WTC11 (cell line): Measurements from ENCODE around the gene MED12L. TPM values are rescaled to one million over a fixed set of nuclear protein-coding genes. Genes with fewer than 3 reads are reported as not detected.

ENCODE experiments used
- ATAC-seq: fragments of 200-7000 bp; cut with Tn5 transposase; 2 replicates; pipeline ENCODE4 v1.10.0; 2021; ENCODE audit warnings: mild to moderate bottlenecking, moderate library complexity
- CTCF ChIA-PET: fragments of 300-600 bp; sonication (Branson Sonifier 250); formaldehyde crosslinking; loops from one replicate; lab custom pipeline; 2021; ENCODE audit warnings: antibody characterized with exemption; lab: Charles Lee
- POLR2A ChIA-PET: fragments of 350-600 bp; sonication (Branson Sonifier 250); formaldehyde crosslinking; loops from one replicate; lab custom pipeline; 2021; ENCODE audit warnings: antibody characterized with exemption; lab: Charles Lee
- DNase-seq: peaks from one replicate; pipeline ENCODE4 v3.0.0; 2021; ENCODE audit warnings: low spot score
- H3K27ac Mint-ChIP-seq: 2 replicates; pipeline ENCODE4 v1.8.0; 2021; ENCODE audit warnings: mixed read lengths
- H3K27me3 Mint-ChIP-seq: 2 replicates; pipeline ENCODE4 v1.8.0; 2021; ENCODE audit warnings: low read depth, mild to moderate bottlenecking, moderate library complexity, mixed read lengths
- H3K36me3 Mint-ChIP-seq: 2 replicates; pipeline ENCODE4 v1.8.0; 2021; ENCODE audit warnings: mixed read lengths
- H3K4me1 Mint-ChIP-seq: 2 replicates; pipeline ENCODE4 v1.8.0; 2022; ENCODE audit warnings: mixed read lengths
- H3K4me3 Mint-ChIP-seq: 2 replicates; pipeline ENCODE4 v1.8.0; 2021; ENCODE audit warnings: mild to moderate bottlenecking, moderate library complexity, mixed read lengths
- H3K9me3 Mint-ChIP-seq: 2 replicates; pipeline ENCODE4 v1.8.0; 2021; ENCODE audit warnings: mixed read lengths
- CTCF ChIP-seq: fragments of 200-600 bp; IDR thresholded peaks from 2 replicates; pipeline ENCODE4 v1.8.0; 2022; ENCODE audit warnings: antibody characterized with exemption
- E2F1 ChIP-seq: sonication (generic); formaldehyde crosslinking; IDR thresholded peaks from 2 replicates; pipeline ENCODE4 v1.8.0; 2022; ENCODE audit warnings: mild to moderate bottlenecking, missing genetic modification reagents
- EMX1 ChIP-seq: fragments of 250-450 bp; sonication (Bioruptor Pico); IDR thresholded peaks from 2 replicates; pipeline ENCODE4 v1.8.0; 2021; ENCODE audit warnings: mild to moderate bottlenecking
- ERG ChIP-seq: fragments of 250-450 bp; sonication (Bioruptor Pico); IDR thresholded peaks from 2 replicates; pipeline ENCODE4 v1.8.0; 2021; ENCODE audit warnings: mild to moderate bottlenecking
- ETV6 ChIP-seq: sonication (generic); formaldehyde crosslinking; IDR thresholded peaks from 2 replicates; pipeline ENCODE4 v1.8.1; 2022; ENCODE audit warnings: mild to moderate bottlenecking, missing genetic modification reagents
- IRF1 ChIP-seq: sonication (generic); formaldehyde crosslinking; IDR thresholded peaks from 2 replicates; pipeline ENCODE4 v1.8.0; 2023; ENCODE audit warnings: missing genetic modification reagents
- JAZF1 ChIP-seq: fragments of 250-450 bp; sonication (Bioruptor Pico); IDR thresholded peaks from 2 replicates; pipeline ENCODE4 v1.9.0; 2021; ENCODE audit warnings: moderate library complexity, mild to moderate bottlenecking, inconsistent platforms
- MXD4 ChIP-seq: fragments of 250-450 bp; sonication (Bioruptor Pico); IDR thresholded peaks from 2 replicates; pipeline ENCODE4 v1.8.0; 2021; ENCODE audit warnings: mild to moderate bottlenecking, moderate library complexity, borderline replicate concordance
- NR2C2 ChIP-seq: sonication (generic); formaldehyde crosslinking; IDR thresholded peaks from 2 replicates; pipeline ENCODE4 v1.8.0; 2022; ENCODE audit warnings: mild to moderate bottlenecking, missing genetic modification reagents
- NR3C1 ChIP-seq: sonication (generic); formaldehyde crosslinking; conservative IDR thresholded peaks from 2 replicates; pipeline ENCODE4 v1.8.1; 2023; ENCODE audit warnings: low read depth, mild to moderate bottlenecking, missing genetic modification reagents
- RELA ChIP-seq: sonication (generic); formaldehyde crosslinking; IDR thresholded peaks from 2 replicates; pipeline ENCODE4 v1.8.1; 2022; ENCODE audit warnings: missing genetic modification reagents, mild to moderate bottlenecking, borderline replicate concordance
- RORB ChIP-seq: fragments of 250-450 bp; sonication (Bioruptor Pico); IDR thresholded peaks from 2 replicates; pipeline ENCODE4 v1.9.0; 2021; ENCODE audit warnings: mild to moderate bottlenecking
- SMAD3 ChIP-seq: sonication (generic); formaldehyde crosslinking; IDR thresholded peaks from 2 replicates; pipeline ENCODE4 v1.8.0; 2022; ENCODE audit warnings: missing genetic modification reagents, mild to moderate bottlenecking, borderline replicate concordance
- SMAD4 ChIP-seq: sonication (generic); formaldehyde crosslinking; IDR thresholded peaks from 2 replicates; pipeline ENCODE4 v1.8.0; 2022; ENCODE audit warnings: mild to moderate bottlenecking, missing genetic modification reagents
- SOX15 ChIP-seq: fragments of 250-450 bp; sonication (Bioruptor Pico); IDR thresholded peaks from 2 replicates; pipeline ENCODE4 v1.9.0; 2021; ENCODE audit warnings: mild to moderate bottlenecking
- STAT6 ChIP-seq: sonication (generic); formaldehyde crosslinking; conservative IDR thresholded peaks from 2 replicates; pipeline ENCODE4 v1.8.1; 2023; ENCODE audit warnings: mild to moderate bottlenecking, low read depth, missing genetic modification reagents, moderate library complexity
- TCF7 ChIP-seq: sonication (generic); formaldehyde crosslinking; IDR thresholded peaks from 2 replicates; pipeline ENCODE4 v1.8.0; 2022; ENCODE audit warnings: mild to moderate bottlenecking, low read depth, missing genetic modification reagents, moderate library complexity
- TEAD4 ChIP-seq: sonication (generic); formaldehyde crosslinking; IDR thresholded peaks from 2 replicates; pipeline ENCODE4 v1.8.0; 2022; ENCODE audit warnings: mild to moderate bottlenecking, missing genetic modification reagents
- TP53 ChIP-seq: sonication (generic); formaldehyde crosslinking; IDR thresholded peaks from 2 replicates; pipeline ENCODE4 v1.8.1; 2023; ENCODE audit warnings: mild to moderate bottlenecking, missing genetic modification reagents
- ZMAT4 ChIP-seq: fragments of 250-450 bp; sonication (Bioruptor Pico); IDR thresholded peaks from 2 replicates; pipeline ENCODE4 v1.9.0; 2021; ENCODE audit warnings: mild to moderate bottlenecking
- ZNF232 ChIP-seq: sonication (generic); formaldehyde crosslinking; IDR thresholded peaks from 2 replicates; pipeline ENCODE4 v1.8.0; 2022; ENCODE audit warnings: mild to moderate bottlenecking, missing genetic modification reagents
- ZNF416 ChIP-seq: fragments of 250-450 bp; sonication (Bioruptor Pico); IDR thresholded peaks from 2 replicates; pipeline ENCODE4 v1.9.0; 2021; ENCODE audit warnings: mild to moderate bottlenecking, inconsistent platforms
- ZNF423 ChIP-seq: fragments of 250-450 bp; sonication (Bioruptor Pico); IDR thresholded peaks from 2 replicates; pipeline ENCODE4 v2.1.2; 2022; ENCODE audit warnings: mild to moderate bottlenecking, moderate library complexity
- ZNF425 ChIP-seq: fragments of 250-450 bp; sonication (Bioruptor Pico); conservative IDR thresholded peaks from 2 replicates; pipeline ENCODE4 v1.9.0; 2021; ENCODE audit warnings: mild to moderate bottlenecking
- ZNF671 ChIP-seq: fragments of 250-450 bp; sonication (Bioruptor Pico); IDR thresholded peaks from 2 replicates; pipeline ENCODE4 v1.8.0; 2021; ENCODE audit warnings: mild to moderate bottlenecking
- total RNA-seq: library from RNA; stranded (reverse); gene quantifications from 3 replicates; pipeline ENCODE4 v1.2.3, GENCODE V29; 2021

Gene MED12L
- total RNA-seq, 1 experiment from 2014 or later: 27.4 TPM

- Mint-ChIP-seq H3K36me3 (no peaks in the 10 kb centered on the region), H3K27me3 (no peaks in the 10 kb centered on the region), H3K4me1 (peaks cover 10% of the 10 kb centered on the region), H3K4me3 (no peak overlapping the region), H3K9me3 (no peaks in the 10 kb centered on the region), H3K27ac (no peak overlapping the region)
- ATAC-seq (no peak), DNase-seq (no peak)
- no peak for TF ChIP-seq SOX15 (CRISPR knock-in tag)
- no peak for TF ChIP-seq EMX1 (CRISPR knock-in tag)
- TF ChIP-seq CTCF: no peak
- TF ChIP-seq STAT6 (CRISPR knock-in tag): no peak
- no peak for TF ChIP-seq E2F1 (CRISPR knock-in tag)
- no peak for TF ChIP-seq ZNF671 (CRISPR knock-in tag)
- TF ChIP-seq JAZF1: no peak
- TF ChIP-seq TP53: no peak
- no peak for TF ChIP-seq ERG (CRISPR knock-in tag)
- TF ChIP-seq ZNF423: no peak
- no peak for TF ChIP-seq ZMAT4 (CRISPR knock-in tag)
- TF ChIP-seq ETV6 (CRISPR knock-in tag): no peak
- no peak for TF ChIP-seq NR2C2
- TF ChIP-seq SMAD4 (CRISPR knock-in tag): no peak
- TF ChIP-seq ZNF416: no peak
- no peak for TF ChIP-seq RELA (CRISPR knock-in tag)
- no peak for TF ChIP-seq SMAD3
- TF ChIP-seq MXD4 (CRISPR knock-in tag): no peak
- TF ChIP-seq TCF7 (CRISPR knock-in tag): no peak
- ChIA-PET CTCF (interaction anchor here (0.7 to 1.7 kb wide), 12 partner anchors 10 to 128 kb away, joined by 3 to 7 read pairs (median 4); partner anchors contain the start of gene GPR87), POLR2A (no interaction called here)
These were observed 243.0 kb downstream of the MED12L start for GRCh38 chr3:151328298-151328995.

- Mint-ChIP-seq H3K9me3 (no peaks in the 10 kb centered on the region), H3K36me3 (no peaks in the 10 kb centered on the region), H3K27me3 (no peaks in the 10 kb centered on the region), H3K4me1 (peaks cover 8% of the 10 kb centered on the region), H3K4me3 (no peak within 1 kb of the TSS), H3K27ac (no peak within 1 kb of the TSS)
- ChIA-PET POLR2A (no interaction called here), CTCF (no interaction called here)
- DNase-seq (no peak), ATAC-seq (no peak)
- TF ChIP-seq TEAD4 (no peak), ZNF425 (no peak), RORB (CRISPR knock-in tag) (no peak), IRF1 (no peak), NR3C1 (no peak), ERG (CRISPR knock-in tag) (no peak), ZNF423 (no peak), ZNF232 (CRISPR knock-in tag) (no peak), ZMAT4 (CRISPR knock-in tag) (no peak)
These were observed 243.9 kb downstream of the MED12L start, which contains the start of gene P2RY13 for GRCh38 chr3:151329363-151329762. Gene P2RY13 (minus strand): TSS chr3:151329549. CDS start chr3:151329528, 21 bp downstream.
